VCaP (cell line): ENCODE data around the gene SRP9.

Experiments used
- H3K27ac ChIP-seq: fragments of 450-650 bp; 2 replicates; pipeline ENCODE4 v1.5.1; 2017
- TF ChIP-seq, protein P1 (sequence below): fragments of 450-650 bp; conservative IDR thresholded peaks from 2 replicates; pipeline ENCODE4 v1.5.1; 2017; ENCODE audit warnings: mild to moderate bottlenecking, moderate library complexity

The SRP9 gene

DNA sequence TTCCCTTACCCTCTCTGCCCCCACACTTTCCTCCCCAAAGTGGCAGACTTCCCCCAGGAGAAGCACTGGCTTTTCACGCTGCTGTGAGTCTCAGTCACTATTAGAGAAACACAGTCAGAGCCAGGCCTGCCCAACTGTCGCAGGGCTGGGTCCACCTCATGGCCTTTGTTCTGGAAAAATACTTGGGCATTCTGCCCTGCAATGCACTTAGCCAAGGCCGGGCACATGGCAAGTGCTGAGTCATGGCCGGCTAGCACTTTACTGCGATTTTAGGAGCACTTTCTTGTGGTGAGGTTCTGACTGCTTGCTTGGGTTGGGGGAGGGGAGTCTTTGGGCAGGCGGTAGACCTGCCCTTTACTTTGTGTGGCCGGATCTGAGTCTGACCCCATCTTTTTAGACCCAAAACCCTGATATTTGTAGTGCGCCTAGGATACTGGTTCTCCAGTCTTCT lies 40.0 kb downstream of the SRP9 start:
- TF ChIP-seq, protein P1, sequence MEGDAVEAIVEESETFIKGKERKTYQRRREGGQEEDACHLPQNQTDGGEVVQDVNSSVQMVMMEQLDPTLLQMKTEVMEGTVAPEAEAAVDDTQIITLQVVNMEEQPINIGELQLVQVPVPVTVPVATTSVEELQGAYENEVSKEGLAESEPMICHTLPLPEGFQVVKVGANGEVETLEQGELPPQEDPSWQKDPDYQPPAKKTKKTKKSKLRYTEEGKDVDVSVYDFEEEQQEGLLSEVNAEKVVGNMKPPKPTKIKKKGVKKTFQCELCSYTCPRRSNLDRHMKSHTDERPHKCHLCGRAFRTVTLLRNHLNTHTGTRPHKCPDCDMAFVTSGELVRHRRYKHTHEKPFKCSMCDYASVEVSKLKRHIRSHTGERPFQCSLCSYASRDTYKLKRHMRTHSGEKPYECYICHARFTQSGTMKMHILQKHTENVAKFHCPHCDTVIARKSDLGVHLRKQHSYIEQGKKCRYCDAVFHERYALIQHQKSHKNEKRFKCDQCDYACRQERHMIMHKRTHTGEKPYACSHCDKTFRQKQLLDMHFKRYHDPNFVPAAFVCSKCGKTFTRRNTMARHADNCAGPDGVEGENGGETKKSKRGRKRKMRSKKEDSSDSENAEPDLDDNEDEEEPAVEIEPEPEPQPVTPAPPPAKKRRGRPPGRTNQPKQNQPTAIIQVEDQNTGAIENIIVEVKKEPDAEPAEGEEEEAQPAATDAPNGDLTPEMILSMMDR: no peak
- peak overlapping the region; percentile 43; the same call in 1 of the 2 replicates for H3K27ac ChIP-seq

DNA sequence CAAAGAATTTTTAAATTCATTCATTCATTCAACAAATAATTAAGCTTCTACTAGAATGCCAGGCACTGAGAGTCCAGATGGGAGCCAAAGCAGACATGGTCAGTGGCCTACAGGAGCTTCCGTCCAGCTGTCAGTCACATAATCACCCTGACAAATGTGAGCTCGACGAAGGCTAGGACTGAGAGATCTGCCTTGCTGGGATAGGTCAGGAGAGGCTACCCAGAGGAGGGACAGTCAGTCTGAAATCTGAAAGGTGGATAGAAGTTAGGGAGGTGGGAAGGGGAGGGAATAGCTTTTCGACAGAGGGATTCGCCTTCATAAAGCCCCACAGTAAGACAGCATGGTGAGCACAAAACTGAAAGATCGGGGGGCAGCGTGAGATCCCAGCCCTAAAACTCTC lies 40.6 kb downstream of the SRP9 start:
- H3K27ac ChIP-seq: no peak overlapping the region
- TF ChIP-seq, protein P1: no peak

- peak overlapping the region; percentile 72 for H3K27ac ChIP-seq
- TF ChIP-seq, protein P1: no peak
Observed at GRCh38 chr1:225819346-225820192, 41.9 kb downstream of the SRP9 start.

DNA sequence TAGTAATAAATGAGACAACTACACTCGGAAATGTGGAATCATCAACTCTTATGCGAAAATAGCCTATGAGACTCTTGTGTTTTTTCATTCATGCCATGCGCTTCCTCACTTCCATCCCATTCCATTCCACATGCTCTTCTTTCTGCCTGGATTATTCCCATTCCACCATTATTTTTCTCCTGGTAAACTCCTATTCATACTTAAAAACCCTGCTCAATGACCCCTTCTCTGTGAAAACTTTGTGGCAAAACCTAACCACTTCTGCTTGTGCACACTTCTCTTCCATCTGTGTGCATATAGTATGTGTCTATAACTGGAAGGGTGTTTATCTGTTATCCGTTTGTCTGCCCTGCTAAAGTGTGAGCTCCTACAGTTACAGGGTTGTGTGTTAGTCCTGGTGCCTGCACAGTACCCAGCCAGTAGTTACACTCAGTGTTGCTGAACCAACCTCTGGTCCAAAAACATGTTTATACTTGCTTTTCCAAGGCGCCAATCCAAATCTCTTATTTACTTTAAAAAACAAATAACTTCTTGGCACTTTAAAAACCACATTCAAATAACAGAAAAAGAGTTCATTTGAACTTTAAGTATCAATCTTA lies 43.0 kb downstream of the SRP9 start:
- peak overlapping the region; percentile 72 for H3K27ac ChIP-seq
- TF ChIP-seq, protein P1: no peak

- TF ChIP-seq, protein P1: no peak
- H3K27ac ChIP-seq: peak overlapping the region; percentile 72; the same call in 1 of the 2 replicates
Observed at GRCh38 chr1:225822655-225823403, 45.2 kb downstream of the SRP9 start.

- H3K27ac ChIP-seq: peak overlapping the region; percentile 40; the same call in 1 of the 2 replicates
Observed at GRCh38 chr1:225823811-225824261, 46.2 kb downstream of the SRP9 start.

More at GRCh38 chr1:225823811-225824261, 46.2 kb downstream of the SRP9 start:
- TF ChIP-seq, protein P1: no peak
